ENCODE measurements around the gene KCNMB2.

DNA sequence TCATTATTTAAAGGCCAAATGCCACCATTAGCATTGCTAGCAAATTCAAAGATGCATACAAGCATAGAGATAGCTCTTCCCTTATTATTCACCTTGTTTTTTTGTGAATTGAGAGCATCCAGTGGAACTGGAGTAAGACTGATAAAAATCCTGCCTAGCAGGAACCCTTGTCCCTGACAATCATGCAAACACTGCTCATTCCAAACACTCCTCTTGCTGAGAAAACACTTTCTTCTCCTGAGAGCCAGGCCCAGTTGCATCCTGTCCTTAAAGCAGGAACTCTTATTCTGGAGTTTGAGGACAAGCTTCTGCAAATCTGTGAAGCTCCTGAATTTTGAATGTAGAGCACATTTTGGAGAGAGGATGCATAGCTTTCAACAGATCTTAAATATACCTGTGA, 49.3 kb upstream of the KCNMB2 start:
- TF ChIP-seq CTCF (IDR thresholded peaks at IDR 0.05) (no peak), POLR2AphosphoS5 (IDR thresholded peaks at IDR 0.05) (no peak), POLR2A (IDR thresholded peaks at IDR 0.05) (no peak)

All from upper lobe of left lung (tissue), 4 donors.